IMR-90 (cell line): ENCODE data around the gene CRHBP. TPM values are rescaled to one million over a fixed set of nuclear protein-coding genes. Genes with fewer than 3 reads are reported as not detected.
"Not testable (repeated sequence)": the region's sequence is repeated elsewhere in the genome, so short reads cannot be mapped to it uniquely, and the experiment has no call there.

Experiments
- ATAC-seq: fragments of 200-7000 bp; cut with Tn5 transposase; 2 replicates; pipeline ENCODE4 v1.9.1; 2020; ENCODE audit warnings: low read depth, mild to moderate bottlenecking, moderate library complexity
- BruUV-seq: library from RNA; stranded (reverse); fragments of 400-500 nt; replicated peaks from 2 replicates; lab custom pipeline; 2021; lab: Mats Ljungman, UMichigan
- CTCF ChIA-PET: fragments of 300-600 bp; formaldehyde crosslinking; extraction: SDS; loops from one replicate; lab custom pipeline; 2021; ENCODE audit warnings: antibody characterized with exemption; lab: Yijun Ruan, JAX
- POLR2A ChIA-PET: fragments of 300-600 bp; sonication (Branson Sonifier 250); formaldehyde crosslinking; loops from one replicate; lab custom pipeline; 2022; ENCODE audit warnings: antibody characterized with exemption; ENCODE audit not compliant: unreplicated experiment; lab: Charles Lee
- DNase-seq: peaks from one replicate; pipeline ENCODE4 v3.0.0; 2013
- H2AFZ ChIP-seq: replicated peaks from 2 replicates; pipeline ENCODE3; 2013; ENCODE audit warnings: low read length, mild to moderate bottlenecking; ENCODE audit not compliant: poor library complexity
- H2AK5ac ChIP-seq: 2 replicates; pipeline ENCODE4 v1.6.1; 2013; ENCODE audit warnings: low read depth, low read length, inconsistent platforms
- H2AK9ac ChIP-seq: replicated peaks from 2 replicates; pipeline ENCODE3; 2013; ENCODE audit warnings: mild to moderate bottlenecking, low read depth, low read length, moderate library complexity; ENCODE audit not compliant: poor library complexity
- H2BK120ac ChIP-seq: 2 replicates; pipeline ENCODE4 v1.6.1; 2013; ENCODE audit warnings: low read depth, low read length, inconsistent platforms
- H2BK15ac ChIP-seq: 3 replicates; pipeline ENCODE4 v1.6.1; 2013; ENCODE audit warnings: low read depth, low read length, inconsistent platforms
- H2BK20ac ChIP-seq: 2 replicates; pipeline ENCODE4 v1.6.1; 2013; ENCODE audit warnings: low read depth, mild to moderate bottlenecking, inconsistent platforms, low read length, moderate library complexity
- H2BK5ac ChIP-seq: 2 replicates; pipeline ENCODE4 v1.6.1; 2013; ENCODE audit warnings: mild to moderate bottlenecking, low read depth, low read length, inconsistent platforms; ENCODE audit not compliant: poor library complexity, severe bottlenecking
- H3K14ac ChIP-seq: replicated peaks from 2 replicates; pipeline ENCODE4 v1.6.1; 2013; ENCODE audit warnings: low read depth, low read length, inconsistent platforms
- H3K18ac ChIP-seq: 2 replicates; pipeline ENCODE4 v1.6.1; 2013; ENCODE audit warnings: low read depth, low read length, control low read depth
- H3K23ac ChIP-seq: 2 replicates; pipeline ENCODE4 v1.6.1; 2013; ENCODE audit warnings: low read depth, low read length, inconsistent platforms
- H3K27ac ChIP-seq: 2 replicates; pipeline ENCODE4 v1.5.1; 2013; ENCODE audit warnings: mild to moderate bottlenecking, control low read depth, low read length; ENCODE audit not compliant: insufficient read depth
- H3K27me3 ChIP-seq: 2 replicates; pipeline ENCODE4 v1.6.1; 2013; ENCODE audit warnings: low read length; ENCODE audit not compliant: control insufficient read depth, insufficient read depth
- H3K36me3 ChIP-seq: 2 replicates; pipeline ENCODE4 v1.6.1; 2013; ENCODE audit warnings: low read length, mixed read lengths; ENCODE audit not compliant: control insufficient read depth, insufficient read depth
- H3K4ac ChIP-seq: 2 replicates; pipeline ENCODE4 v1.6.1; 2013; ENCODE audit warnings: low read depth, low read length, inconsistent platforms
- H3K4me1 ChIP-seq: 2 replicates; pipeline ENCODE4 v1.6.1; 2013; ENCODE audit warnings: low read length, mixed read lengths; ENCODE audit not compliant: control insufficient read depth, insufficient read depth
- H3K4me2 ChIP-seq: 2 replicates; pipeline ENCODE4 v1.6.1; 2013; ENCODE audit warnings: low read depth, mild to moderate bottlenecking, control low read depth, low read length, moderate library complexity
- H3K4me3 ChIP-seq: 2 replicates; pipeline ENCODE4 v1.5.1; 2013; ENCODE audit warnings: low read depth, mild to moderate bottlenecking, control low read depth, low read length, moderate library complexity; ENCODE audit not compliant: insufficient read depth
- H3K56ac ChIP-seq: 2 replicates; pipeline ENCODE4 v1.6.1; 2013; ENCODE audit warnings: low read length, inconsistent platforms; ENCODE audit not compliant: insufficient read depth; ENCODE audit errors: extremely low read depth
- H3K79me1 ChIP-seq, 2 experiments: 2 replicates each; pipeline ENCODE4 v1.6.1; 2013; ENCODE audit warnings: low read length in 2 of 2, inconsistent platforms in 1 of 2, low read depth in 1 of 2
- H3K9ac ChIP-seq: 2 replicates; pipeline ENCODE4 v1.6.1; 2013; ENCODE audit warnings: low read depth, low read length, control low read depth
- H3K9me1 ChIP-seq: 2 replicates; pipeline ENCODE4 v1.6.1; 2013; ENCODE audit warnings: low read length, inconsistent platforms; ENCODE audit not compliant: insufficient read depth
- H3K9me3 ChIP-seq: 2 replicates; pipeline ENCODE4 v1.6.1; 2013; ENCODE audit warnings: low read length; ENCODE audit not compliant: control insufficient read depth, insufficient read depth
- H4K20me1 ChIP-seq: 2 replicates; pipeline ENCODE4 v1.6.1; 2013; ENCODE audit warnings: low read length, inconsistent platforms; ENCODE audit not compliant: insufficient read depth
- H4K5ac ChIP-seq: 2 replicates; pipeline ENCODE4 v1.6.1; 2013; ENCODE audit warnings: mild to moderate bottlenecking, low read depth, low read length, control low read depth
- H4K8ac ChIP-seq, 2 experiments: 2 replicates each; pipeline ENCODE4 v1.6.1; 2013; ENCODE audit warnings: low read depth in 2 of 2, low read length in 2 of 2, control low read depth in 1 of 2, inconsistent platforms in 1 of 2
- H4K91ac ChIP-seq: 2 replicates; pipeline ENCODE4 v1.6.1; 2013; ENCODE audit warnings: low read depth, low read length, inconsistent platforms; ENCODE audit not compliant: insufficient read depth
- WGBS, 2 experiments: methylation state at CpG; one replicate each; pipeline versions ENCODE4 v1.1.5 to v1.1.7; 2013; ENCODE audit warnings: missing lambda C conversion rate in 2 of 2; ENCODE audit not compliant: insufficient read length in 1 of 2; ENCODE audit errors: extremely low coverage in 2 of 2; 5-methylcytosine and 5-hydroxymethylcytosine counted together
- dilution Hi-C: fragments of 300-500 bp; cut with HindIII; formaldehyde crosslinking; loops from one replicate; pipeline ENCODE4 v1.14.3; 2018; ENCODE audit warnings: low sequenced_read_pairs; ENCODE audit not compliant: unreplicated experiment
- in situ Hi-C: fragments of 300-500 bp; cut with MboI; formaldehyde crosslinking; loops from 3 replicates; pipeline ENCODE4 v1.14.3; 2019; ENCODE audit warnings: low sequenced_read_pairs, inconsistent platforms, mixed read lengths
- intact Hi-C: fragments of 100-400 bp; cut with micrococcal nuclease; formaldehyde crosslinking; loops from 2 replicates; pipeline ENCODE4 v1.10.0; 2022
- polyA plus RNA-seq, 3 experiments: library from polyadenylated mRNA; depleted of rRNA; stranded (reverse); fragments of >200 nt; gene quantifications; 2 replicates each; pipeline ENCODE4 v1.2.3, GENCODE V29; 2012; ENCODE audit warnings: low replicate concordance in 1 of 3
- total RNA-seq: library from RNA; depleted of rRNA; stranded (reverse); fragments of >200 nt; gene quantifications from 2 replicates; pipeline ENCODE4 v1.2.3, GENCODE V29; 2012

The CRHBP gene
- total and polyA plus RNA-seq, 2 of the 4 experiments (the other 2 are of a cell fraction) = 0.09 TPM; not detected in 1

DNA sequence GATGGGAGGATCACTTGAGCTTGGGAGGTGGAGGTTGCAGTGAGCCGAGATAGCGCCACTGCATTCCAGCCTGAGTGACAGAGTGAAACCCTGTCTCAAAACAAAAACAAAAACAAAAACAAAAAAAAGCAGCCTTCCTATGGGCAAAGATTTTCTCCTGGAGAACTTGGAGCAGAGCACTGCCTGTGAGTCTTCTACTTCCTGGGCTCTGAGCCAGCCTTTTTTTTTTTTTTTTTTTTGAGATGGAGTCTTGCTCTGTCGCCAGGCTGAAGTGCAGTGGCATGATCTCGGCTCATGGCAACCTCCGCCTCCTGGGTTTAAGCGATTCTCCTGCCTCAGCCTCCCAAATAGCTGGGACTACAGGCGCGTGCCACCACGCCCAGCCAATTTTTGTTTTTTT is 40.6 kb downstream of the CRHBP start:
- H4K91ac ChIP-seq, H3K9me1 ChIP-seq, H3K18ac ChIP-seq, H3K23ac ChIP-seq, H3K27me3 ChIP-seq, dilution Hi-C loops, H2AFZ ChIP-seq, H4K20me1 ChIP-seq, in situ Hi-C loops, H2BK15ac ChIP-seq, H2BK120ac ChIP-seq, H4K5ac ChIP-seq, H3K27ac ChIP-seq, DNase-seq, intact Hi-C loops, H3K9me3 ChIP-seq, H3K79me1 ChIP-seq, H3K4me1 ChIP-seq, POLR2A ChIA-PET, H2AK5ac ChIP-seq, H3K9ac ChIP-seq, CTCF ChIA-PET, BruUV-seq, H3K14ac ChIP-seq, H2AK9ac ChIP-seq, H3K4me3 ChIP-seq, H3K4me2 ChIP-seq, H3K36me3 ChIP-seq, H3K56ac ChIP-seq, H2BK20ac ChIP-seq, H4K8ac ChIP-seq, ATAC-seq, H2BK5ac ChIP-seq, H3K4ac ChIP-seq: not testable (repeated sequence)
- WGBS, 2 experiments = no CpG with 5 or more reads among the region's 9 CpGs
